Choroid plexus epithelial cell (primary cell): ENCODE results near the gene ST6GALNAC3.
"Not testable (repeated sequence)": the region's sequence is repeated elsewhere in the genome, so short reads cannot be mapped to it uniquely, and the experiment has no call there.

Experiments
- DNase-seq: peaks from one replicate; pipeline ENCODE4 v3.0.0-alpha.2; 2010; ENCODE audit warnings: low read depth
- H3K4me3 ChIP-seq: 2 replicates; pipeline ENCODE4 v1.5.1; 2011; ENCODE audit warnings: low read depth, mild to moderate bottlenecking, control low read depth, low read length, moderate library complexity
- TF ChIP-seq, protein P1 (sequence below): conservative IDR thresholded peaks from 2 replicates; pipeline ENCODE4 v1.5.1; 2011; ENCODE audit warnings: low read depth, mild to moderate bottlenecking, control low read depth, inconsistent platforms, low read length, moderate library complexity

The ST6GALNAC3 gene

DNA sequence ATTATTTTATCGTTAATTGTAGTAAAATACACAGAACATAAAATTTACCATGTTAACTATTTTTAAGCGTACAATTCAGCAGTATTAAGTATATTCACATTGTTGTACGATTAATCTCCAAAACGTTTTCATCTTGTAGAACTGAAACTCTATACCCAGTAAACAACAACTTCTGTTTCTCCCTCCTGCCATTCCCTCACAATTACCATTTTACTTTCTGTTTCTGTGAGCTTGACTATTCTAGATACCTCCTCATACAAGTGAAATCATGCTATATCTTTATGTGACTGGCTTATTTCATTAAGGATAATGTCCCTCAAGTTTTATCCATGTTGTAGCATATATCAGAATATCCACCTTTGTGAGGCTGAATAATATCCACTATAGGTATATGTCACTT is 156.8 kb downstream of the ST6GALNAC3 start:
- DNase-seq, result no peak
- TF ChIP-seq, protein P1, sequence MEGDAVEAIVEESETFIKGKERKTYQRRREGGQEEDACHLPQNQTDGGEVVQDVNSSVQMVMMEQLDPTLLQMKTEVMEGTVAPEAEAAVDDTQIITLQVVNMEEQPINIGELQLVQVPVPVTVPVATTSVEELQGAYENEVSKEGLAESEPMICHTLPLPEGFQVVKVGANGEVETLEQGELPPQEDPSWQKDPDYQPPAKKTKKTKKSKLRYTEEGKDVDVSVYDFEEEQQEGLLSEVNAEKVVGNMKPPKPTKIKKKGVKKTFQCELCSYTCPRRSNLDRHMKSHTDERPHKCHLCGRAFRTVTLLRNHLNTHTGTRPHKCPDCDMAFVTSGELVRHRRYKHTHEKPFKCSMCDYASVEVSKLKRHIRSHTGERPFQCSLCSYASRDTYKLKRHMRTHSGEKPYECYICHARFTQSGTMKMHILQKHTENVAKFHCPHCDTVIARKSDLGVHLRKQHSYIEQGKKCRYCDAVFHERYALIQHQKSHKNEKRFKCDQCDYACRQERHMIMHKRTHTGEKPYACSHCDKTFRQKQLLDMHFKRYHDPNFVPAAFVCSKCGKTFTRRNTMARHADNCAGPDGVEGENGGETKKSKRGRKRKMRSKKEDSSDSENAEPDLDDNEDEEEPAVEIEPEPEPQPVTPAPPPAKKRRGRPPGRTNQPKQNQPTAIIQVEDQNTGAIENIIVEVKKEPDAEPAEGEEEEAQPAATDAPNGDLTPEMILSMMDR, result no peak
- H3K4me3 ChIP-seq, result no peak overlapping the region

DNA sequence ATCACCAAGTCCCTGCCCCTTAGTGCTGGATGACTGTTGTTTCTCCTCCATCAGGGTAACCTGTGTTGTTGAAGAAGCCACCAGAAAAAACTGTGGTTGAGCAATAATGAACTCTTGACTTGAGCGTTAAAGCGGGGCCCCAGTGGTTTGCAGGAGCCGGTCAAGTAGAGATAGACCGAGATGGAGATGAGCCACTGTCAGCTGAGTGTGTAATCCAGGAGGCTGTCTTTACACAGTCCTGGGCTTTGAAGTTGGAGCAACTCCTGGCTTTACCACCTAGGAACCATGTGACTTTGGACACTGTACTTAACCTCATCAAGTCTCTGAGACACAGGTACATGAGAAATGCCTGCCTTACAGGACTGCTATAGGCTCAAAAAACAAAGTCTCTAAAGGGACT is 158.1 kb downstream of the ST6GALNAC3 start:
- no peak overlapping the region for H3K4me3 ChIP-seq
- TF ChIP-seq, protein P1, result no peak
- DNase-seq, result no peak

DNA sequence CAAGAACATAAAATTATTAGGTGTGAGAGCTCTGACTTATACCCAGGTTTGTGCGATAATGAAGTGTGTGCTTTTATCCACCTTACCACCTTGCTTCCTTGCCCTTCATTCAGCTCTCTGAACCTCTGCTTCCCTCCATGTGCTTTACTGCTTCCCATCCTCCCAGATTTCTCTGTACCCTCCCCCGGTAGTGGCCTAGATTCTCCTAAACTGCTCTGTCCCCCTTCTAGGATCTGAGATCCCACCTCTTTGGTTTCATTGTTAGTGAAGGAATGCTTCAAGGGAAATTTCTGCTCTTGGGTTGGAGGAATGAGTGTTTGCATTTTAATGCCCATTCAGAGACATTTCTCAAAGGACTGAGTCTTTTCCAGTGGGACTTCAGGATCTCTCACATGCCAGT is 159.5 kb downstream of the ST6GALNAC3 start:
- no peak overlapping the region for H3K4me3 ChIP-seq
- TF ChIP-seq, protein P1, result no peak
- DNase-seq, result no peak

DNA sequence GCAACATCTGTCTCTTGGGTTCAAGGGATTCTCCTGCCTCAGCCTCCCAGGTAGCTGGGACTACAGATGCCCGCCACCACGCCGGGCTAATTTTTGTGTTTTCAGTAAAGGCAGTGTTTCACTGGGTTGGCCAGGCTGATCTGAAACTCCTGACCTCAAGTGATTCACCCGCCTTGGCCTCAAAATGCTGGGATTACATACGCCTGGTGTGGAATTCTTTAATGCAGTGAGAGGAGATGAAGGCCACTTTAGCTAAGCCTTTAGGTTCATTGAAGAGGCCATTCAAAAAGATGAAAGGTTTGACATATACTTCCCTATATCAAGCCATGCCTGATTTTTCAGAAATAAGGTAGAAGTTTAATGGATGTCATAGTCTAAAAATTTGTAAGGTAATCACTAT is 162.7 kb downstream of the ST6GALNAC3 start:
- no peak for DNase-seq
- no peak overlapping the region for H3K4me3 ChIP-seq
- TF ChIP-seq, protein P1, result no peak

DNA sequence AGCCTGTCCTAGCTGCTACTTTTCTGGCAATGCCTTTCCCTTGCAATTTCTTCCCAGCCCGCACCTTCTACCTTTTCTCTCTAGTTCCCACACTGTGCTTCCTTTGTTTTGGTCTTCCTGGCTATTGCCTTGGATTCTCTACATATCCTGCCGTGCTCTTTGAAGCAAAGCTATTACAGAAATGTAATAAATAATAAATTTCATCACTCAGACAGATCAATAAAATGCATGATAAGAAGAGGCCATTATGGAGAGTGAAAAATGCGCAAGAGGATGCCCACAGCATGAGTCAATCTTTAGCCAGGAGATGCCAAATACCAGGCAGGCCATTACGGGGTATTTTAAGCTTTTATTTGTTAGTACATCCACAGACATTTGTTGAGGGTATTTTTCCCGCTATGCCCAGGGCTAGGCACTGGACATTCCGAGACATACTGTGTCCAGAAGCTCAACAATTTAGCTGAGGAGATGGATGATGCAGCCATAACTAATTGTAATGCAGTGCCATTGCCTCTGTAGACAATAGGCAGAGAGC is 163.6 kb downstream of the ST6GALNAC3 start:
- H3K4me3 ChIP-seq, result no peak overlapping the region
- DNase-seq, result no peak
- TF ChIP-seq, protein P1, result no peak

DNA sequence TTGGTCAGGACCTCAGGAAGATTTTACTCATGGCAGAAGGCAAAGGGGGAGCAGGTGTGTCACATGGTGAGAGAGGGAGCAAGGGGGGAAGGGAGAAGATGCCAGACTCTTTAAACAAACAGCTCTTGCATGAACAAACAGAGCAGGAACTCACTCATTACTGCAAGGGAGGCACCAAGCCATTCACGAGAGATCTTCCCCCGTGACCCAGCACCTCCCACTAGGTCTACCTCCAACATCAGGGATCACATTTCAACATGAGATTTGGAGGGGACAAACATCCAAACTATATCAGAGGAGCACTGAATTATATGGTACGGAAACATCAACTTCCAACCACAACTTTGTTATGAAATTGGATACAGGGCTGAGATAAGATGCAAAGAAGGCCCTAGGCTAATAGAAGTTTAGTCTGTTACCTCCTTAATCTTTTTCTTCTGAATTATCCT is 164.9 kb downstream of the ST6GALNAC3 start:
- DNase-seq, result peak; percentile 4
- H3K4me3 ChIP-seq, result no peak overlapping the region
- TF ChIP-seq, protein P1, result no peak

DNA sequence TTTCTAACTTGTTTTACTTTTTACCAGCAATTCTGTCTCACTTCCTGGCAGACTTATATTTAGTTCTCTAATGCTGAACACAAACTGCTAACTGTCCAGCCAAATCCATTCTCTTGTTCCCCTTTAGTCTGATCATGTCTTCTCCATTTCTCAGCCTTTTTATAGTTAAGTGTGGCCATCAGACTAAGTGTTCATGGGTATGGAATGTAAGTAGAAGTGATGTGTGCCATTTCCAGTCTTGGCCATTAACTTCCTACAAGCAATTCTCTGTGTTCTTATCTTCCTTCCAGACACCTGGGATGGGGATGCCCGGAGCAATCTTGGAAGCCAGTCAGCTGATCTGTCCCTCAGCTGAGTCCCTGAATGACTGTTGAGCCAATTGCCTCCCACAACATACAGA is 165.8 kb downstream of the ST6GALNAC3 start:
- H3K4me3 ChIP-seq, result no peak overlapping the region
- no peak for DNase-seq
- TF ChIP-seq, protein P1, result no peak

DNA sequence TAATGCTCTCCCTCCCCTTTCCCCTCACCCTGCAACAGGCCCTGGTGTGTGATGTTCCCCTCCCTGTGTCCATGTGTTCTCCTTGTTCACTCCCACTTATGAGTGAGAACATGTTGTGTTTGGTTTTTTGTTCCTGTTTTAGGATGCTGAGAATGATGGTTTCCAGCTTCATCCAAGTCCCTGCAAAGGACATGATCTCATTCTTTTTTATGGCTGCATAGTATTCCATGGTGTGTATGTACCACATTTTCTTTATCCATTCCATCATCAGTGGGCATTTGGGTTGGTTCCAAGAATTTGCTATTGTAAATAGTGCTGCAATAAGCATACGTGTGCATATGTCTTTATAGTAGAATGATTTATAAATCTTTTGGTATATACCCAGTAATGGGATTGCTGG is 168.0 kb downstream of the ST6GALNAC3 start:
- not testable (repeated sequence) for DNase-seq

More for the DNA sequence above, 168.0 kb downstream of the ST6GALNAC3 start:
- H3K4me3 ChIP-seq, result not testable (repeated sequence)
